Breast epithelium (tissue), 4 donors: Measurements from ENCODE around the gene ITGB5. TPM values are rescaled to one million over a fixed set of nuclear protein-coding genes. Genes with fewer than 3 reads are reported as not detected.

Source experiments
- DNase-seq, 2 donors: peaks; one replicate each; pipeline ENCODE4 v3.0.0-alpha.2; 2019; ENCODE audit warnings: low spot score in 2 of 2
- H3K27ac ChIP-seq, 2 donors: fragments of 200-600 bp; sonication (generic) in 1 of 2; one replicate each; pipeline ENCODE4 v1.5.1; 2016 to 2019; ENCODE audit warnings: mild to moderate bottlenecking in 1 of 2
- H3K27me3 ChIP-seq, 2 donors: fragments of 200-600 bp; sonication (generic) in 1 of 2; one replicate each; pipeline versions ENCODE4 v1.5.1 to v1.6.0; 2017 to 2019; ENCODE audit warnings: control low read depth in 1 of 2, mild to moderate bottlenecking in 1 of 2
- H3K36me3 ChIP-seq: fragments of 200-600 bp; one replicate; pipeline ENCODE4 v1.5.1; 2019
- H3K4me1 ChIP-seq, 2 donors: fragments of 200-600 bp; sonication (generic); one replicate each; pipeline ENCODE4 v1.5.1; 2016 to 2019; ENCODE audit warnings: control low read depth in 1 of 2
- H3K4me3 ChIP-seq, 3 donors: fragments of 200-600 bp; sonication (generic); 1 replicate in 2 of 3; 2 replicates in 1 of 3; pipeline ENCODE4 v1.5.1; 2016 to 2019; ENCODE audit warnings: mild to moderate bottlenecking in 3 of 3, moderate library complexity in 2 of 3
- H3K9me3 ChIP-seq, 2 donors: fragments of 200-600 bp; sonication (generic) in 1 of 2; one replicate each; pipeline ENCODE4 v1.5.1; 2016 to 2019; ENCODE audit warnings: control low read depth in 1 of 2
- CTCF ChIP-seq, 3 donors: fragments of 450-650 bp; IDR thresholded peaks; one replicate each; pipeline ENCODE4 v1.5.1; 2016 to 2017; ENCODE audit warnings: antibody characterized with exemption in 3 of 3, mild to moderate bottlenecking in 3 of 3, moderate library complexity in 3 of 3
- POLR2A ChIP-seq: fragments of 450-650 bp; IDR thresholded peaks from one replicate; pipeline ENCODE4 v1.6.1; 2016; ENCODE audit warnings: antibody characterized with exemption, mild to moderate bottlenecking, moderate library complexity
- POLR2AphosphoS5 ChIP-seq, 3 donors: sonication (generic); formaldehyde crosslinking; IDR thresholded peaks; one replicate each; pipeline ENCODE4 v1.6.1; 2017; ENCODE audit warnings: antibody characterized with exemption in 3 of 3
- intact Hi-C: fragments of 100-400 bp; cut with DNase I; formaldehyde crosslinking; loops from one replicate; pipeline ENCODE4 v1.15.1; 2023; ENCODE audit warnings: low total_unique reads
- total RNA-seq, 3 donors: library from RNA; depleted of rRNA; stranded (reverse); fragments of >200 nt; gene quantifications; one replicate each; pipeline ENCODE4 v1.1.0, GENCODE V29; 2016

The ITGB5 gene
- total RNA-seq, 3 donors from 2014 or later, result 80.1 to 286 (median 181) TPM

GRCh38 chr3:124772081-124772831 is 114.9 kb downstream of the ITGB5 start:
- no peak for DNase-seq
- Histone ChIP-seq H3K27me3 (no peaks in the 10 kb centered on the region), H3K36me3 (no peaks in the 10 kb centered on the region), H3K9me3 (no peaks in the 10 kb centered on the region), H3K4me3 (no peak overlapping the region), H3K27ac (peak overlapping the region in 1 of 2 donors; percentile 25), H3K4me1 (peaks cover 7 to 9% of the 10 kb centered on the region in 2 donors)
- intact Hi-C loops, result no loop called here
- TF ChIP-seq POLR2A (no peak), POLR2AphosphoS5 (IDR thresholded peaks at IDR 0.05) (peak in 1 of 3 donors; percentile 63)

DNA sequence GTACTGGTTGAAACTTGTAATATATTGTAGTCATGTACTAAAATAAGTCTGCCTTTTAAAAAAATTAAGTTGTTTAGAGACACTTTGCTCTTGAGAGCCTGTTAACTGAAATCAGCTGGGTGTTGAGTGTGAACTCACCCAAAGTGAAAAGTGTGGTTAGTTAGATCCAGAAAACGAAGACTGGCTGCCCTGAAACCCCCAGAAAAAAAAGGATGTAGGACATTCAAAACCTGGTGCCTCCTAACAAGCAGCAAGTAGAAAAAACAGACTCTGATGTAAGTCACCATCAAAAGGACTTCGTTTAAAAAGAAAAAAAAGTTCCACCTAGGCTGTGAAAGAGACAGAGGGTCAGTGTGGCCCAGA is 116.1 kb downstream of the ITGB5 start:
- Histone ChIP-seq H3K27me3 (no peaks in the 10 kb centered on the region), H3K9me3 (no peaks in the 10 kb centered on the region), H3K4me3 (no peak overlapping the region), H3K36me3 (no peaks in the 10 kb centered on the region), H3K27ac (no peak overlapping the region), H3K4me1 (peaks cover 7 to 9% of the 10 kb centered on the region in 2 donors)
- intact Hi-C loops, result no loop called here
- DNase-seq, result no peak
- no peak for TF ChIP-seq POLR2AphosphoS5 (IDR thresholded peaks at IDR 0.05)
- TF ChIP-seq CTCF (IDR thresholded peaks at IDR 0.05), result no peak
- no peak for TF ChIP-seq POLR2A

DNA sequence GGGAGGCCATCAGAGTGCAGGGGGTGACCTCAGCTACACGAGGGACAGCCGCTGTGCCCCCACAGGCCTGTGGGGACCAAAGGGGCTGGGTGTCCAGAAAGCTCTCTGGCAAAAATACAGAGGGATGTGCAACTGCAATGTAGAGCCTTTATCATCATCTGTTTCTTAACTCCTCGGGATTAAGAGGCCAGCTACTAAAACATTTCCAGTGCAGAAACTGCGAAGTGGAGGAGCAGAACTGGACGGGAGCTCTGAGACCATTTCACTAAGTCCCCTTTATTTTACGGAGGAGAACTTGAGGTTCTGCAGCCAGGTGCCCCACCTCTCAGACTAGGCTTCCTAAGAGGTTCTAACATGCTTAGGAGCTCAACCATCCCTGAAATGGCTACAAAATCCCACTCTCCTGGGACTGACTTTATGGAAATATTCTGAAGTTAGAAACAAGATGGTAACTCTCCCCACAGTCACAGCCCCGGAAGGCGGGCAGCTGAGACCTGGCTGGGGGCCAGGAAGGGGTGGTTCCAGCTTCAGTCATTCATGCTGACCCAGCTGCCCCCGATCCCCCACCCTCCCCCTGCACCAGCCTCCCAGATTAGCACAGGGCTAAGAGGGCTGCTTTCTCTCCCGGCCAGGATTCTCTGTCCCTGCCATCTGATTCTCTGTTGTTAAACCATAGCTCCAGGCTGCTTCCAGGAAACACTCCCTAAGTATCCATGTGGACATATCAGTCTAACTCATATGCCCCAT is 116.7 kb downstream of the ITGB5 start:
- Histone ChIP-seq H3K9me3 (no peaks in the 10 kb centered on the region), H3K27ac (peak overlapping the region in 1 of 2 donors; percentile 54), H3K4me1 (peaks cover 7 to 9% of the 10 kb centered on the region in 2 donors), H3K36me3 (no peaks in the 10 kb centered on the region), H3K4me3 (no peak overlapping the region), H3K27me3 (no peaks in the 10 kb centered on the region)
- no peak for DNase-seq
- TF ChIP-seq POLR2A (no peak), CTCF (IDR thresholded peaks at IDR 0.05) (no peak), POLR2AphosphoS5 (IDR thresholded peaks at IDR 0.05) (no peak)
- intact Hi-C loops, result no loop called here

DNA sequence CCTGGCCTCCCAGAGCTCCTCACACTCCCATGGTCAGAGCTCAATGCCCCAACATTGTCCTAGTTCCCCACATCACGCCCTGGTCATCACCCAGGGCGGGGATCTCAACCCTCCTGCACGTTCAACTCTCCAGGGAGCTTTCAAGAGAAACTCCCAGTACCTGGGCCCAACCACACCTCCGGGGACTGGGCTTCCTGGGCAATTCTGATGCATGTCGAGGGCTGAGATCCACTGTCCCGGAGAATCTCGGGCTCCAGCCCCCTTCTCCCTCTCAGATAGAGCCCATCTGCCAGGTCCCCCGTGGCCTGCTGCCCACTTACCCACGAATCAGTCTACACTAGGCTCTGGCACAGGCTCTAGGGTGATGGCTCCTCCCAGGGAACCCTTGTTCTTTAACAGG is 117.7 kb downstream of the ITGB5 start:
- intact Hi-C loops, result no loop called here
- Histone ChIP-seq H3K36me3 (no peaks in the 10 kb centered on the region), H3K4me3 (no peak overlapping the region), H3K9me3 (no peaks in the 10 kb centered on the region), H3K27ac (no peak overlapping the region), H3K4me1 (peaks cover under 1 to 7% of the 10 kb centered on the region in 2 donors), H3K27me3 (no peaks in the 10 kb centered on the region)
- no peak for DNase-seq
- TF ChIP-seq CTCF (IDR thresholded peaks at IDR 0.05) (no peak), POLR2AphosphoS5 (IDR thresholded peaks at IDR 0.05) (no peak), POLR2A (no peak)

- Histone ChIP-seq H3K27ac (no peak overlapping the region), H3K4me1 (peaks cover 0 to under 1% of the 10 kb centered on the region in 2 donors), H3K36me3 (no peaks in the 10 kb centered on the region), H3K9me3 (no peaks in the 10 kb centered on the region), H3K4me3 (no peak overlapping the region), H3K27me3 (no peaks in the 10 kb centered on the region)
- DNase-seq, result no peak
- no peak for TF ChIP-seq POLR2A
- TF ChIP-seq POLR2AphosphoS5 (IDR thresholded peaks at IDR 0.05), result no peak
- TF ChIP-seq CTCF (IDR thresholded peaks at IDR 0.05), result no peak
- intact Hi-C loops, result no loop called here
These were observed 118.4 kb downstream of the ITGB5 start for GRCh38 chr3:124768812-124769211.
